Cardiac fibroblast (primary cell): ENCODE data around the gene NKAPD1.
"Not testable (repeated sequence)": the region's sequence is repeated elsewhere in the genome, so short reads cannot be mapped to it uniquely, and the experiment has no call there.

ENCODE experiments used
- DNase-seq, 2 donors: peaks; one replicate each; pipeline versions ENCODE4 v3.0.0 to v3.0.0-alpha.2; 2010; ENCODE audit warnings: low read depth in 2 of 2
- H3K4me3 ChIP-seq, 2 donors: replicated peaks in 1 of 2; 1 replicate in 1 of 2; 2 replicates in 1 of 2; pipeline ENCODE4 v1.5.1; 2011; ENCODE audit warnings: low read depth in 2 of 2, low read length in 2 of 2, mild to moderate bottlenecking in 2 of 2, moderate library complexity in 1 of 2
- CTCF ChIP-seq: IDR thresholded peaks from one replicate; pipeline ENCODE4 v1.5.1; 2011; ENCODE audit warnings: low read depth, mild to moderate bottlenecking, low read length, inconsistent platforms

NKAPD1 gene

GRCh38 chr11:112037527-112037926 is 36.6 kb upstream of the NKAPD1 start:
- no peak for DNase-seq
- H3K4me3 ChIP-seq = no peak overlapping the region
- TF ChIP-seq CTCF = no peak

- no peak for TF ChIP-seq CTCF
Measured at GRCh38 chr11:112042161-112042960, 31.7 kb upstream of the NKAPD1 start.

GRCh38 chr11:112042961-112043304 is 31.2 kb upstream of the NKAPD1 start:
- no peak for DNase-seq
- H3K4me3 ChIP-seq = no peak overlapping the region
- TF ChIP-seq CTCF = no peak

More at GRCh38 chr11:112042161-112042960, 31.7 kb upstream of the NKAPD1 start:
- DNase-seq = peak; percentile 16 to 33
- H3K4me3 ChIP-seq = no peak overlapping the region

GRCh38 chr11:112044961-112045360 is 29.1 kb upstream of the NKAPD1 start:
- no peak for DNase-seq
- no peak for TF ChIP-seq CTCF
- H3K4me3 ChIP-seq = no peak overlapping the region

- H3K4me3 ChIP-seq, DNase-seq: not testable (repeated sequence)
Measured at GRCh38 chr11:112046647-112047046, 27.5 kb upstream of the NKAPD1 start.

- H3K4me3 ChIP-seq, DNase-seq: not testable (repeated sequence)
Measured at GRCh38 chr11:112048256-112048655, 25.8 kb upstream of the NKAPD1 start.

GRCh38 chr11:112049777-112050176 is 24.3 kb upstream of the NKAPD1 start:
- TF ChIP-seq CTCF = no peak
- no peak overlapping the region for H3K4me3 ChIP-seq
- no peak for DNase-seq

- TF ChIP-seq CTCF = no peak
- no peak for DNase-seq
- H3K4me3 ChIP-seq = no peak overlapping the region
Measured at GRCh38 chr11:112050721-112051120, 23.4 kb upstream of the NKAPD1 start.
